Measurements from ENCODE around the gene SQSTM1. TPM values are rescaled to one million over a fixed set of nuclear protein-coding genes. Genes with fewer than 3 reads are reported as not detected.

SQSTM1 gene
- total and polyA plus RNA-seq, 9 of the 15 experiments (the other 6 are each of a cell fraction or from before 2014, with no cell fraction given), result 5.6 to 148 (median 64.0) TPM

DNA sequence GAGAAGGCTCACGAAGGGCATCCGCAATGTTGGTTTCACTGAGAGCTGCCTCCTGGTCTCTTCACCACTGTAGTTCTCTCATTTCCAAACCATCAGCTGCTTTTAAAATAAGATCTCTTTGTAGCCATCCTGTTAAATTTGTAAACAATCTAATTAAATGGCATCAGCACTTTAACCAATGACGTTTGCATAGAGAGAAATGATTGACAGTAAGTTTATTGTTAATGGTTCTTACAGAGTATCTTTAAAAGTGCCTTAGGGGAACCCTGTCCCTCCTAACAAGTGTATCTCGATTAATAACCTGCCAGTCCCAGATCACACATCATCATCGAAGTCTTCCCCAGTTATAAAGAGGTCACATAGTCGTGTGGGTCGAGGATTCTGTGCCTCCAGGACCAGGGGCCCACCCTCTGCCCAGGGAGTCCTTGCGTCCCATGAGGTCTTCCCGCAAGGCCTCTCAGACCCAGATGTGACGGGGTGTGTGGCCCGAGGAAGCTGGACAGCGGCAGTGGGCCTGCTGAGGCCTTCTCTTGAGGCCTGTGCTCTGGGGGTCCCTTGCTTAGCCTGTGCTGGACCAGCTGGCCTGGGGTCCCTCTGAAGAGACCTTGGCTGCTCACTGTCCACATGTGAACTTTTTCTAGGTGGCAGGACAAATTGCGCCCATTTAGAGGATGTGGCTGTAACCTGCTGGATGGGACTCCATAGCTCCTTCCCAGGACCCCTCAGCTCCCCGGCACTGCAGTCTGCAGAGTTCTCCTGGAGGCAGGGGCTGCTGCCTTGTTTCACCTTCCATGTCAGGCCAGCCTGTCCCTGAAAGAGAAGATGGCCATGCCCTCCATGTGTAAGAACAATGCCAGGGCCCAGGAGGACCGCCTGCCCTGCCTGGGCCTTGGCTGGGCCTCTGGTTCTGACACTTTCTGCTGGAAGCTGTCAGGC lies 16.6 kb downstream of the SQSTM1 start (continued):
- TF ChIP-seq MCM3 (IDR thresholded peaks at IDR 0.05) (no peak), HMGN3 (IDR thresholded peaks at IDR 0.05; ENCODE audit: borderline replicate concordance, extremely low read depth, insufficient read length, low read depth, low read length) (peak; percentile 35), HDGF (IDR thresholded peaks at IDR 0.05) (no peak), ZKSCAN8 (CRISPR knock-in tag; IDR thresholded peaks at IDR 0.05) (no peak), ZNF780A (CRISPR knock-in tag; IDR thresholded peaks at IDR 0.05) (no peak), GATAD2B (IDR thresholded peaks at IDR 0.05; ENCODE audit: borderline replicate concordance) (no peak), ZNF384 (IDR thresholded peaks at IDR 0.05; ENCODE audit: low read depth, low read length) (no peak), LCOR (CRISPR knock-in tag; IDR thresholded peaks at IDR 0.05) (no peak), SMARCA4 (IDR thresholded peaks at IDR 0.05) (no peak), PML (IDR thresholded peaks at IDR 0.05; ENCODE audit: low read length) (0 out of 2 replicates have a peak, but pooled peaks have one; percentile 4)
- TF ChIP-seq, protein P1, sequence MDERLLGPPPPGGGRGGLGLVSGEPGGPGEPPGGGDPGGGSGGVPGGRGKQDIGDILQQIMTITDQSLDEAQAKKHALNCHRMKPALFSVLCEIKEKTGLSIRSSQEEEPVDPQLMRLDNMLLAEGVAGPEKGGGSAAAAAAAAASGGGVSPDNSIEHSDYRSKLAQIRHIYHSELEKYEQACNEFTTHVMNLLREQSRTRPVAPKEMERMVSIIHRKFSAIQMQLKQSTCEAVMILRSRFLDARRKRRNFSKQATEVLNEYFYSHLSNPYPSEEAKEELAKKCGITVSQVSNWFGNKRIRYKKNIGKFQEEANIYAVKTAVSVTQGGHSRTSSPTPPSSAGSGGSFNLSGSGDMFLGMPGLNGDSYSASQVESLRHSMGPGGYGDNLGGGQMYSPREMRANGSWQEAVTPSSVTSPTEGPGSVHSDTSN (CRISPR knock-in tag; IDR thresholded peaks at IDR 0.05; ENCODE audit: low read depth), result no peak
- TF ChIP-seq, protein P1 (tag; conservative IDR thresholded peaks at IDR 0.05; ENCODE audit: low read depth), result 0 out of 2 replicates have a peak, but pooled peaks have one; percentile 5
- TF ChIP-seq, protein P2, sequence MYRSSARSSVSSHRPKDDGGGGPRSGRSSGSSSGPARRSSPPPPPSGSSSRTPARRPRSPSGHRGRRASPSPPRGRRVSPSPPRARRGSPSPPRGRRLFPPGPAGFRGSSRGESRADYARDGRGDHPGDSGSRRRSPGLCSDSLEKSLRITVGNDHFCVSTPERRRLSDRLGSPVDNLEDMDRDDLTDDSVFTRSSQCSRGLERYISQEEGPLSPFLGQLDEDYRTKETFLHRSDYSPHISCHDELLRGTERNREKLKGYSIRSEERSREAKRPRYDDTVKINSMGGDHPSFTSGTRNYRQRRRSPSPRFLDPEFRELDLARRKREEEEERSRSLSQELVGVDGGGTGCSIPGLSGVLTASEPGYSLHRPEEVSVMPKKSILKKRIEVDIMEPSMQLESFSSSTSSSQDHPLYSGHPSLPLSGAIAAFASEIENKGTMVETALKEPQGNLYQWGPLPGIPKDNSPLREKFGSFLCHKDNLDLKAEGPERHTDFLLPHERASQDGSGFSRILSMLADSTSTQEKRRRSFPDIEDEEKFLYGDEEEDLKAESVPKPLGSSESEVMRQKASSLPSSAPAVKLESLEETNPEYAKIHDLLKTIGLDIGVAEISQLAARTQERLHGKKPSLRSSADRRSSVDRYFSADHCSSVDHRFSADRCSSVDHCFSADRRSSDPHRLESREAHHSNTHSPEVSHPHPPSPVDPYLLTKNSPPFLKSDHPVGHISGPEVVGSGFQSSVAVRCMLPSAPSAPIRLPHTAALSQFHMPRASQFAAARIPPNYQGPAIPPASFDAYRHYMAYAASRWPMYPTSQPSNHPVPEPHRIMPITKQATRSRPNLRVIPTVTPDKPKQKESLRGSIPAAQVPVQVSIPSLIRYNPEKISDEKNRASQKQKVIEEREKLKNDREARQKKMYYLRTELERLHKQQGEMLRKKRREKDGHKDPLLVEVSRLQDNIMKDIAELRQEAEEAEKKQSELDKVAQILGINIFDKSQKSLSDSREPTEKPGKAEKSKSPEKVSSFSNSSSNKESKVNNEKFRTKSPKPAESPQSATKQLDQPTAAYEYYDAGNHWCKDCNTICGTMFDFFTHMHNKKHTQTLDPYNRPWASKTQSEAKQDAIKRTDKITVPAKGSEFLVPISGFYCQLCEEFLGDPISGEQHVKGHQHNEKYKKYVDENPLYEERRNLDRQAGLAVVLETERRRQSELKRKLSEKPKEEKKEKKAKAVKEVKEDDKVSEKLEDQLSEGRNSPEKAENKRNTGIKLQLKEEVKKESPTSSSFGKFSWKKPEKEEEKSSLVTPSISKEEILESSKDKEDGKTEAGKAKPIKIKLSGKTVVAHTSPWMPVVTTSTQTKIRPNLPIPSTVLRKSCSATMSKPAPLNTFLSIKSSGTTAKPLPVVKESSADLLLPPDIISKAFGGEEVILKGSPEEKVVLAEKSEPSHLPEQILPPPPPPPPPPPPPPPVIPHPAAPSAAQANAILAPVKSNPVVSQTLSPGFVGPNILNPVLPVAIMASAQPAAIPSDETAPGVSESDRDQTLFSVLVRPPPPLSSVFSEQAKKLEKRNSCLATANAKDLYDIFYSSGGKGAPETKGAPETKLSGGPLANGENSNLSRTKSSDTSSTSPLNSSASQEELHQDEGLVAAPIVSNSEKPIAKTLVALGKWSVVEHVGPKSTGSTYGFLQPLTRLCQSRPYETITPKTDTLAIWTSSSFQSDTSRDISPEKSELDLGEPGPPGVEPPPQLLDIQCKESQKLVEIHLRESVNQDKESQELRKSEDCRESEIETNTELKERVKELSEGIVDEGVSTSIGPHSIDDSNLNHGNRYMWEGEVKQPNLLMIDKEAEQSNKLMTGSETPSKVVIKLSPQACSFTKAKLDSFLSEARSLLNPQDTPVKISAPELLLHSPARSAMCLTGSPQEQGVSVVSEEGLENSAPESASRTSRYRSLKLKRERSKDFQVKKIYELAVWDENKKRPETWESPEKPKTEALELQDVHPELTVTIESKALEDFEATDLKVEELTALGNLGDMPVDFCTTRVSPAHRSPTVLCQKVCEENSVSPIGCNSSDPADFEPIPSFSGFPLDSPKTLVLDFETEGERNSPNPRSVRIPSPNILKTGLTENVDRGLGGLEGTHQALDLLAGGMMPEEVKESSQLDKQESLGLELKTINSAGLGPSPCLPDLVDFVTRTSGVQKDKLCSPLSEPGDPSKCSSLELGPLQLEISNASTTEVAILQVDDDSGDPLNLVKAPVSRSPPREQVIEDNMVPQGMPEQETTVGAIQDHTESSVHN (IDR thresholded peaks at IDR 0.05; ENCODE audit: borderline replicate concordance in 1 of 2, low read depth in 1 of 2), result 0 out of 4 replicates have a peak, but pooled peaks of 1 of the 2 experiments have one; percentile 7

All from K562 (cell line).